Renal cortical epithelial cell (primary cell): Measurements from ENCODE around the gene DCUN1D4. TPM values are rescaled to one million over a fixed set of nuclear protein-coding genes. Genes with fewer than 3 reads are reported as not detected.

Experiments
- DNase-seq: peaks from one replicate; pipeline ENCODE4 v3.0.0-alpha.2; 2011; ENCODE audit warnings: low read depth
- total RNA-seq: library from RNA; depleted of rRNA; stranded (reverse); fragments of >200 nt; gene quantifications from 2 replicates; pipeline ENCODE4 v1.2.3, GENCODE V29; 2014

DCUN1D4 gene
- total RNA-seq = 48.3 and 81.4 TPM in 2 replicates

GRCh38 chr4:51842554-51843308 lies at the start of gene DCUN1D4:
TSS of gene DCUN1D4 (plus strand) at chr4:51843153. CDS start at chr4:51843243, 90 bp downstream.
- DNase-seq = peak; percentile 96

- DNase-seq = no peak
Measured at GRCh38 chr4:51820443-51821234, 22.3 kb upstream of the DCUN1D4 start.

- DNase-seq = peak; percentile 82
Measured at GRCh38 chr4:51825341-51825740, 17.6 kb upstream of the DCUN1D4 start.

- DNase-seq = peak; percentile 72
Measured at GRCh38 chr4:51830156-51830720, 12.7 kb upstream of the DCUN1D4 start.

- DNase-seq = peak; percentile 37
Measured at GRCh38 chr4:51831133-51831532, 11.8 kb upstream of the DCUN1D4 start.

- DNase-seq = no peak
Measured at GRCh38 chr4:51833236-51833635, 9.7 kb upstream of the DCUN1D4 start.

GRCh38 chr4:51835079-51835478 lies 7.9 kb upstream of the DCUN1D4 start:
- no peak for DNase-seq

- DNase-seq = peak; percentile 45
Measured at GRCh38 chr4:51835855-51836254, 7.1 kb upstream of the DCUN1D4 start.

GRCh38 chr4:51836549-51836948 lies 6.4 kb upstream of the DCUN1D4 start:
- DNase-seq = peak; percentile 14

GRCh38 chr4:51840781-51841180 lies 2.2 kb upstream of the DCUN1D4 start:
- no peak for DNase-seq

GRCh38 chr4:51842167-51842553 lies 793 bp upstream of the DCUN1D4 start:
- peak; percentile 22 for DNase-seq

- DNase-seq = peak; percentile 40
Measured at GRCh38 chr4:51843309-51844152, 578 bp downstream of the DCUN1D4 start.

GRCh38 chr4:51844153-51845054 lies 1.5 kb downstream of the DCUN1D4 start:
- peak; percentile 85 for DNase-seq

- DNase-seq = no peak
Measured at GRCh38 chr4:51845055-51845426, 2.1 kb downstream of the DCUN1D4 start.

- no peak for DNase-seq
Measured at GRCh38 chr4:51845711-51846110, 2.8 kb downstream of the DCUN1D4 start.

GRCh38 chr4:51849430-51849829 lies 6.5 kb downstream of the DCUN1D4 start:
- DNase-seq = no peak

GRCh38 chr4:51850294-51850693 lies 7.3 kb downstream of the DCUN1D4 start:
- no peak for DNase-seq

- DNase-seq = no peak
Measured at GRCh38 chr4:51851090-51851936, 8.4 kb downstream of the DCUN1D4 start.

GRCh38 chr4:51851937-51852290 lies 9.0 kb downstream of the DCUN1D4 start:
- DNase-seq = no peak
